OCI-LY7 (cell line): ENCODE measurements around the gene MAP3K5. TPM values are rescaled to one million over a fixed set of nuclear protein-coding genes. Genes with fewer than 3 reads are reported as not detected.

ENCODE experiments used
- BruUV-seq: library from RNA; stranded (reverse); fragments of 400-500 nt; replicated peaks from 2 replicates; lab custom pipeline; 2021; lab: Mats Ljungman, UMichigan
- CTCF ChIA-PET: fragments of 300-600 bp; sonication (Branson Sonifier 250); formaldehyde crosslinking; loops from one replicate; lab custom pipeline; 2022; ENCODE audit warnings: antibody characterized with exemption; ENCODE audit not compliant: unreplicated experiment; lab: Charles Lee
- POLR2A ChIA-PET: fragments of 300-600 bp; sonication (Branson Sonifier 250); formaldehyde crosslinking; loops from one replicate; lab custom pipeline; 2022; ENCODE audit warnings: antibody characterized with exemption; lab: Charles Lee
- DNase-seq: peaks from one replicate; pipeline ENCODE4 v3.0.0-alpha.2; 2015; ENCODE audit warnings: low spot score
- H2AFZ ChIP-seq: fragments of 200-600 bp; sonication (generic), shearing (Covaris generic); 2 replicates; pipeline ENCODE4 v1.6.1; 2014; ENCODE audit warnings: mild to moderate bottlenecking, antibody characterized with exemption, low read length, moderate library complexity
- H3K27ac ChIP-seq: fragments of 200-600 bp; sonication (generic); 2 replicates; pipeline ENCODE4 v1.5.1; 2014; ENCODE audit warnings: mixed run types, low read depth, mild to moderate bottlenecking, moderate library complexity, low read length, inconsistent platforms; ENCODE audit not compliant: poor library complexity, severe bottlenecking
- H3K36me3 ChIP-seq: fragments of 200-600 bp; sonication (generic); 2 replicates; pipeline ENCODE4 v1.6.1; 2014; ENCODE audit warnings: mild to moderate bottlenecking, antibody characterized with exemption, low read length, moderate library complexity, mixed read lengths; ENCODE audit not compliant: insufficient read depth
- H3K4me1 ChIP-seq: fragments of 200-600 bp; sonication (generic); 2 replicates; pipeline ENCODE4 v1.5.1; 2014; ENCODE audit warnings: mild to moderate bottlenecking, low read length; ENCODE audit not compliant: insufficient read depth, poor library complexity, severe bottlenecking
- H3K4me2 ChIP-seq: fragments of 200-600 bp; sonication (generic); 2 replicates; pipeline ENCODE4 v1.6.1; 2014; ENCODE audit warnings: mild to moderate bottlenecking, low read length
- H3K4me3 ChIP-seq: fragments of 200-600 bp; sonication (generic); 2 replicates; pipeline ENCODE4 v1.5.1; 2014; ENCODE audit warnings: mild to moderate bottlenecking, low read depth, low read length; ENCODE audit not compliant: poor library complexity, severe bottlenecking
- H3K79me2 ChIP-seq: fragments of 200-600 bp; sonication (generic); 2 replicates; pipeline ENCODE4 v1.6.1; 2016; ENCODE audit warnings: low read depth, mild to moderate bottlenecking, low read length, moderate library complexity, mixed read lengths; ENCODE audit not compliant: insufficient read depth
- H3K9me2 ChIP-seq: fragments of 200-600 bp; sonication (generic); 2 replicates; pipeline ENCODE4 v1.6.1; 2016; ENCODE audit warnings: mild to moderate bottlenecking, low read length, mixed read lengths; ENCODE audit not compliant: insufficient read depth
- H3K9me3 ChIP-seq: fragments of 200-600 bp; sonication (generic); 2 replicates; pipeline ENCODE4 v1.6.1; 2014; ENCODE audit warnings: mild to moderate bottlenecking, mixed run types, low read length, mixed read lengths
- H4K20me1 ChIP-seq: fragments of 200-600 bp; sonication (generic); 2 replicates; pipeline ENCODE4 v1.6.1; 2014; ENCODE audit warnings: mild to moderate bottlenecking, antibody characterized with exemption, low read length, moderate library complexity, mixed read lengths; ENCODE audit not compliant: insufficient read depth
- EZH2phosphoT487 ChIP-seq: fragments of 200-600 bp; sonication (generic); IDR thresholded peaks from 2 replicates; pipeline ENCODE4 v1.6.1; 2018; ENCODE audit warnings: low read depth, borderline replicate concordance, mild to moderate bottlenecking, mixed run types, antibody characterized with exemption, low read length, moderate library complexity, mixed read lengths
- intact Hi-C: fragments of 100-400 bp; cut with micrococcal nuclease; formaldehyde crosslinking; loops from one replicate; pipeline ENCODE4 v1.10.0; 2022; ENCODE audit not compliant: unreplicated experiment
- total RNA-seq, 2 experiments: library from RNA; depleted of rRNA in 1 of 2; stranded (reverse); fragments of >200 nt in 1 of 2; shearing (Covaris generic) in 1 of 2; gene quantifications; 2 replicates each; pipeline ENCODE4 v1.2.3, GENCODE V29; 2014 to 2022
- TF ChIP-seq, protein P1 (sequence below): fragments of 200-600 bp; sonication (generic); conservative IDR thresholded peaks from 2 replicates; pipeline ENCODE4 v1.5.1; 2014; ENCODE audit warnings: mild to moderate bottlenecking, antibody characterized with exemption, low read length, moderate library complexity, mixed read lengths

The MAP3K5 gene
- total RNA-seq, 2 experiments from 2014 or later: 13.8 to 16.6 TPM

DNA sequence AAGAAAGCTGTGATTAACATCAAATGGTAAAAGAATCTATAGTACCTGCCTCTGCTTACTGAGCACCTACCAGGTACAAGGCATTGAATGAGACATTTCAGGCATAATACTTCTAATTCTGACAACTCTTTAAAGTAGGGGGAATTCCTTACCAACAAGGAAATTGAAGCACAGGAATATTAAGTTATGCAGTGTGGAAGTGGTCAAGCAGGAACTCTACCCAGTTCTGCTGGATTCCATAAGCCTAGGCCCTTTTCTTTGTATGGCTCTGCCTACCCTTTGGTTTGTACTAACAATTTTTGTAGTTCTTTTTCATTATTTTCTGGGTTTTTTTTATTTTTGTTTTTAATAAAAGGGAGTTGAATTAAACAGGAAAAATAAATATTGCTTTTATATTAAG lies 114.5 kb downstream of the MAP3K5 start:
- H3K4me2 ChIP-seq: no peak overlapping the region
- intact Hi-C loops: no loop called here
- H3K27ac ChIP-seq: no peak overlapping the region
- no TSS peak for BruUV-seq
- H2AFZ ChIP-seq: no peak overlapping the region
- DNase-seq: no peak
- no peaks in the 10 kb centered on the region for H3K9me2 ChIP-seq
- TF ChIP-seq, protein P1, sequence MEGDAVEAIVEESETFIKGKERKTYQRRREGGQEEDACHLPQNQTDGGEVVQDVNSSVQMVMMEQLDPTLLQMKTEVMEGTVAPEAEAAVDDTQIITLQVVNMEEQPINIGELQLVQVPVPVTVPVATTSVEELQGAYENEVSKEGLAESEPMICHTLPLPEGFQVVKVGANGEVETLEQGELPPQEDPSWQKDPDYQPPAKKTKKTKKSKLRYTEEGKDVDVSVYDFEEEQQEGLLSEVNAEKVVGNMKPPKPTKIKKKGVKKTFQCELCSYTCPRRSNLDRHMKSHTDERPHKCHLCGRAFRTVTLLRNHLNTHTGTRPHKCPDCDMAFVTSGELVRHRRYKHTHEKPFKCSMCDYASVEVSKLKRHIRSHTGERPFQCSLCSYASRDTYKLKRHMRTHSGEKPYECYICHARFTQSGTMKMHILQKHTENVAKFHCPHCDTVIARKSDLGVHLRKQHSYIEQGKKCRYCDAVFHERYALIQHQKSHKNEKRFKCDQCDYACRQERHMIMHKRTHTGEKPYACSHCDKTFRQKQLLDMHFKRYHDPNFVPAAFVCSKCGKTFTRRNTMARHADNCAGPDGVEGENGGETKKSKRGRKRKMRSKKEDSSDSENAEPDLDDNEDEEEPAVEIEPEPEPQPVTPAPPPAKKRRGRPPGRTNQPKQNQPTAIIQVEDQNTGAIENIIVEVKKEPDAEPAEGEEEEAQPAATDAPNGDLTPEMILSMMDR: no peak
- TF ChIP-seq EZH2phosphoT487: no peak
- ChIA-PET POLR2A (interaction anchor here (1.1 to 1.4 kb wide), 3 partner anchors 10 to 33 kb away, joined by 3 read pairs; no protein-coding TSS in a partner anchor), CTCF (no interaction called here)
- H3K9me3 ChIP-seq: no peaks in the 10 kb centered on the region
- H3K4me3 ChIP-seq: no peak overlapping the region
- no peaks in the 10 kb centered on the region for H3K79me2 ChIP-seq
- H3K4me1 ChIP-seq: no peaks in the 10 kb centered on the region
- no peaks in the 10 kb centered on the region for H4K20me1 ChIP-seq
- H3K36me3 ChIP-seq: peaks cover 4% of the 10 kb centered on the region; the same call in 1 of the 2 replicates

DNA sequence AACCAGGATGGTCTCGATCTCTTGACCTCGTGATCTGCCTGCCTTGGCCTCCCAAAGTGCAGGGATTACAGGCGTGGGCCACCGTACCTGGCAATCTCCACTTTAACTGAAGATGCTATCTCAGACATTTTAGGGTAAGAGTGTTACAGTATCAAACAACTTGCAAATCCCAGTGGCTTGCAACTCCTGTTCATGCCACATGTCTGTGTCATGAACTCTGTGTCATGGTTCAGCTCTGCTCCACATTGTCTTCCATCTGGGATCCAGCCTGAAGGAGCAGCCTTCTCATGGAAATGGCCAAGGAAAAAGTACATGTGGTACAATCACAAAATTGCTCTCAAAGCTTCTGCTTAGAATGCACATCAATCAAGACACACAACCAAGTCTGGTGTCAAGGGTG lies 114.9 kb downstream of the MAP3K5 start:
- H4K20me1 ChIP-seq: no peaks in the 10 kb centered on the region
- no TSS peak for BruUV-seq
- H3K27ac ChIP-seq: no peak overlapping the region
- H3K9me2 ChIP-seq: no peaks in the 10 kb centered on the region
- POLR2A ChIA-PET: interaction anchor here (1.3 kb wide), 1 partner anchor 12 kb away, joined by 5 read pairs; no protein-coding TSS in a partner anchor
- H3K36me3 ChIP-seq: peaks cover 4% of the 10 kb centered on the region; the same call in 1 of the 2 replicates
- H3K79me2 ChIP-seq: no peaks in the 10 kb centered on the region
- no peak overlapping the region for H3K4me3 ChIP-seq
- no peak overlapping the region for H2AFZ ChIP-seq
- H3K4me2 ChIP-seq: no peak overlapping the region
- no peaks in the 10 kb centered on the region for H3K4me1 ChIP-seq
- intact Hi-C loops: no loop called here
- no peak for DNase-seq
- no peaks in the 10 kb centered on the region for H3K9me3 ChIP-seq
- CTCF ChIA-PET: no interaction called here
- TF ChIP-seq, protein P1: no peak
- no peak for TF ChIP-seq EZH2phosphoT487

DNA sequence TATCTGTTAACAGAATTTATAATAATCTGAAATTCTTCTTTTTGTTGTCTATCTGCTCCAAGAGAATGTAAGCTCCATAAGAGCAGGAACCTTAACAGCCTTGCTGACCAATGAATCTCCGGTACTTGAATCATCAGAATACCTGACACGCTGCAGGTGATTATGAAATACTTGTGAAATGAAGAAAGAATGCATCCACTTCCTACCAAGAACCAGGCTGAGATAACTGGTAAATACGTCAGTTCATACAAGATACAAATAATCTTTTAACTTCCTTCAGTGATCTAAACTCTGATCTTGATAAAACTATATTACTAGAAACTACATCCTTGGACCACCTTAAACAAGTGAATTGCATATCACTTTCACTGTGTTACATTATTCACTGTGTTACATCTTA lies 116.2 kb downstream of the MAP3K5 start:
- POLR2A ChIA-PET: interaction anchor here (1.3 kb wide), 1 partner anchor 14 kb away, joined by 5 read pairs; no protein-coding TSS in a partner anchor
- Histone ChIP-seq H3K36me3 (peaks cover 4% of the 10 kb centered on the region; the same call in 1 of the 2 replicates), H3K4me1 (no peaks in the 10 kb centered on the region), H4K20me1 (no peaks in the 10 kb centered on the region), H2AFZ (no peak overlapping the region), H3K27ac (no peak overlapping the region), H3K79me2 (no peaks in the 10 kb centered on the region), H3K9me3 (no peaks in the 10 kb centered on the region), H3K9me2 (no peaks in the 10 kb centered on the region), H3K4me2 (no peak overlapping the region), H3K4me3 (no peak overlapping the region)
- no TSS peak for BruUV-seq
- no peak for TF ChIP-seq EZH2phosphoT487
- TF ChIP-seq, protein P1: no peak
- DNase-seq: no peak
- CTCF ChIA-PET: no interaction called here
- intact Hi-C loops: no loop called here
